Duodenal mucosa (tissue), 2 donors: ENCODE data around the gene DHX9.

Experiments
- H3K27ac ChIP-seq: one replicate; pipeline ENCODE4 v1.7.0; 2013; ENCODE audit warnings: low read depth, low read length
- H3K27me3 ChIP-seq, 2 donors: one replicate each; pipeline ENCODE4 v1.7.0; 2013; ENCODE audit warnings: low read length in 2 of 2, control low read depth in 1 of 2; ENCODE audit not compliant: insufficient read depth in 2 of 2, control insufficient read depth in 1 of 2
- H3K36me3 ChIP-seq, 2 donors: one replicate each; pipeline ENCODE4 v1.7.0; 2013; ENCODE audit warnings: low read length in 2 of 2, control low read depth in 1 of 2; ENCODE audit not compliant: insufficient read depth in 2 of 2, control insufficient read depth in 1 of 2
- H3K4me1 ChIP-seq, 2 donors: one replicate each; pipeline ENCODE4 v1.7.0; 2013; ENCODE audit warnings: low read length in 2 of 2, control low read depth in 1 of 2; ENCODE audit not compliant: insufficient read depth in 2 of 2, control insufficient read depth in 1 of 2
- H3K4me3 ChIP-seq, 2 donors: one replicate each; pipeline ENCODE4 v1.7.0; 2013; ENCODE audit warnings: low read length in 2 of 2, low read depth in 1 of 2
- H3K9ac ChIP-seq, 2 donors: one replicate each; pipeline ENCODE4 v1.7.0; 2013; ENCODE audit warnings: low read length in 2 of 2, low read depth in 1 of 2
- H3K9me3 ChIP-seq, 2 donors: one replicate each; pipeline ENCODE4 v1.7.0; 2013; ENCODE audit warnings: low read length in 2 of 2, control low read depth in 1 of 2; ENCODE audit not compliant: control insufficient read depth in 1 of 2

Gene DHX9

DNA sequence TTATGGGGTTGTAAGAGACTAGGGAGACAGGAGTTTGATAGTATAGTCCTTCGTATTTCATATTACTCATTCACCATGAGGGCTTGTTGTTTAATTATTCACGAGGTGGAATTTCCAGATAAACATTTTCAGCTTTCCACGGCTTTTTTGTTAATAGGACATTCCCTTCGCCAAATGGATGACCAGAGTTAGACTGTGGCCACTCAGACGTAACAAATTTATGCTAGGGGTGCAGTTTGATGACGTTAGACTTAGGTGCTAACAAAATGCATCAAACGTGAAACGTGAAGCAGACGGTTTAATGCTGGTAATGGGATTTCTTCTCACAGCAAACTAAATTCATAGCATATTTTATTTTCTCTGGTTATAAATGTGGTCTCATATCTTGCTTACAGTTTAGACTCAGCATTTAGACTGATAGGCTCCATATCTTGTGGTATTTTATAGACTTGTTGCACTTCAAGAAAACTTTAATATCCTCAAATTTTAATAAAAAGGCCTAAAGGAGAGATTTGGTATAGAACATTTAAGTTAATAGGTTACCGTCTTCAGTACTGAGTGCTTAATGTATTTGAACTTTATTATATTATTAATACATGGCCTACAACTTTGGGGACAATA is 2.3 kb downstream of the DHX9 start:
- no peaks in the 10 kb centered on the region for H3K27me3 ChIP-seq
- H3K9me3 ChIP-seq: no peaks in the 10 kb centered on the region
- H3K27ac ChIP-seq: no peak overlapping the region
- H3K36me3 ChIP-seq: peaks cover 0 to 28% of the 10 kb centered on the region in 2 donors
- H3K4me1 ChIP-seq: peaks cover 25 to 30% of the 10 kb centered on the region in 2 donors
- peak overlapping the region in 1 of 2 donors; percentile 11 for H3K9ac ChIP-seq
- H3K4me3 ChIP-seq: peak overlapping the region; percentile 51 to 88

DNA sequence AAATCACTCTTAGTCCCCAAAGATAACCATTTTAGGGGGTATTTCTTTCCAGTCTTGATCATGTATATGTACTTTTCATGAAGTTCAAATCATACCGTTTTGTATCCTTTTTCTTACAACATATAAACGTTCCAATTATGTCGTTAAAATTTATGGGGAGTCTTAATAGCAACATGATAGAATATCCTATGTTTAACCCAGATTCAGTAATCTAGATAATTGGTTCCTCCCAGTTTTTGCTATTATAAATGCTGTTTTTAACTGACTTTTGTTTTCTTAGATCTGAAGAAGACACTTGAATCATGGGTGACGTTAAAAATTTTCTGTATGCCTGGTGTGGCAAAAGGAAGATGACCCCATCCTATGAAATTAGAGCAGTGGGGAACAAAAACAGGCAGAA is 3.1 kb downstream of the DHX9 start:
- Histone ChIP-seq H3K9me3 (no peaks in the 10 kb centered on the region), H3K9ac (peak overlapping the region in 1 of 2 donors; percentile 11), H3K36me3 (peaks cover 3 to 34% of the 10 kb centered on the region in 2 donors), H3K27ac (no peak overlapping the region), H3K4me3 (no peak overlapping the region), H3K4me1 (peaks cover 25 to 30% of the 10 kb centered on the region in 2 donors), H3K27me3 (no peaks in the 10 kb centered on the region)

DNA sequence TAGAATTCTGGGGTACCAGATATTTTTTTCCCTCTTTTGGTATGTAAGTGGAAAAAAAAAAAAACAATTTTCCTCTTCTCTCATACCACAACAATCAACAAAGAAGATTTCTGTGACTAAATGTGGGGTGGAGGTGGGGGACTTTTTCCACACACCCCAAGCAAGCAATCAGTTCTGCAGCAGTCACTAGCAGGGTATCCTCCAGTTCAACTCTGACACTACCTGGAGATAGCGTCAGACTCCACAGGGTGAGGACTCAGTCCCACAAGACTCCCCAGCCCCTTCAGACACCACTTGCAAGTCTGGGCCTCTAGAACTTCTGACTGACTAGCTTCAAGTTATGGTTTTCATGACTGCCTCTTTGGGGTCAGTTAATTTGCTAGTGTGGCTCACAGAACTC is 6.2 kb downstream of the DHX9 start:
- Histone ChIP-seq H3K27me3 (no peaks in the 10 kb centered on the region), H3K9ac (no peak overlapping the region), H3K27ac (no peak overlapping the region), H3K4me3 (no peak overlapping the region), H3K9me3 (no peaks in the 10 kb centered on the region), H3K36me3 (peaks cover 16 to 60% of the 10 kb centered on the region in 2 donors), H3K4me1 (peaks cover 21 to 25% of the 10 kb centered on the region in 2 donors)

DNA sequence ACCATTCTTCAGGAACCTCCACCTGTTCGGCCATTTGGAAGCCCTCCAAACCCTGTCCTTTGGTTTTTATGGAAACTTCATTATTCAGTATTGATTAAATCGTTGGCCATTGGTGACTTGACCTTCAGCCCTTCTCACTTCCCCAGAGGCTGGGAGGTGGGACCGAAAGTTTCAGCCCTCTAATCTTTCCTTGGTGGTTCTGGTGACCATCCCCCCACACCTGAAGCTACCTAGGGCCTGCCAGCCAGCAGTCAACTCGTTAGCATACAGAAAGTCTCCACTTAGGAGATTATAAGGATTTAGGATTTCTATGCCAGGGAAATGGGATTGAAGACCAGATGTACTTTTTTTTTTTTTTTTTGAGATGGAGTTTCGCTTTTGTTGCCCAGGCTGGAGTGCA is 6.7 kb downstream of the DHX9 start:
- Histone ChIP-seq H3K27me3 (no peaks in the 10 kb centered on the region), H3K27ac (no peak overlapping the region), H3K9me3 (no peaks in the 10 kb centered on the region), H3K36me3 (peaks cover 18 to 64% of the 10 kb centered on the region in 2 donors), H3K4me3 (no peak overlapping the region), H3K4me1 (peaks cover 16 to 20% of the 10 kb centered on the region in 2 donors), H3K9ac (no peak overlapping the region)

DNA sequence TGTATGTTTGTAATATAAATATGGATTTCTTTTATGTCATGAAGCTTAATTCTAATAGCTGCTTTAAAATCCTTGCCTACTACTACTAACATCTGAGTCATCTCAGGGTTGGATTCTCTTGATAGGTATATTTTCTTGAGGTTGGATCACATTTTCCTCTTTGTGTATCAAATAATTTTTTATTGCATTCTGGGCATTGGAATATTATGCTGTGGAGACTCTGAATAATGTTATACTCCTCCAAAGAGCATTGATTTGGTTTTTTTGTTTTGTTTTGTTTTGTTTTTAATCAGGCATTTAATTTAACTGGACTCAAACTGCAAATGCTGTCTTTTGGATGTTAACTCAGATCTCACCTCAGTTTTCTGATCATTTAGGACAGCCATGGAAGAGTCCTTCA is 8.0 kb downstream of the DHX9 start:
- Histone ChIP-seq H3K9ac (no peak overlapping the region), H3K4me3 (no peak overlapping the region), H3K4me1 (peaks cover 7 to 8% of the 10 kb centered on the region in 2 donors), H3K27ac (no peak overlapping the region), H3K27me3 (no peaks in the 10 kb centered on the region), H3K9me3 (no peaks in the 10 kb centered on the region), H3K36me3 (peaks cover 24 to 76% of the 10 kb centered on the region in 2 donors)

DNA sequence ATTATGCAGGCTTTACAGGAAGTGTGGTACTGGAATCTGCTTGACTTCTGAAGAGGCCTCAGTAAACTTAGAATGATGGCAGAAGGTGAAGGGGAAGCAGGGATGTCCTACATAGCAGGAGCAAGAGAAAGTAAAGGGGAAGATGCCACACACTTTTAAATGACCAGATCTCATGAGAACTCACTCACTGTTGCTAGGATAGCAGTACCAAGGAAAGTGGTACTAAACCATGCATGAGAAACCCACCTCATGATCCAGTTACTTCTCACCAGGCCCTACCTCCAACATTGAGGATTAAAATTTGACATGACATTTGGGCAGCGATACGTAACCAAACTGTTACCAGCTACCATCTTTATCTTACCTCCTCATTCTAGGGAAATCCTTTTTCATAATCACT is 9.6 kb downstream of the DHX9 start:
- no peaks in the 10 kb centered on the region for H3K27me3 ChIP-seq
- no peaks in the 10 kb centered on the region for H3K9me3 ChIP-seq
- no peaks in the 10 kb centered on the region for H3K4me1 ChIP-seq
- H3K36me3 ChIP-seq: peaks cover 31 to 84% of the 10 kb centered on the region in 2 donors
- no peak overlapping the region for H3K27ac ChIP-seq
- no peak overlapping the region for H3K4me3 ChIP-seq
- H3K9ac ChIP-seq: no peak overlapping the region

DNA sequence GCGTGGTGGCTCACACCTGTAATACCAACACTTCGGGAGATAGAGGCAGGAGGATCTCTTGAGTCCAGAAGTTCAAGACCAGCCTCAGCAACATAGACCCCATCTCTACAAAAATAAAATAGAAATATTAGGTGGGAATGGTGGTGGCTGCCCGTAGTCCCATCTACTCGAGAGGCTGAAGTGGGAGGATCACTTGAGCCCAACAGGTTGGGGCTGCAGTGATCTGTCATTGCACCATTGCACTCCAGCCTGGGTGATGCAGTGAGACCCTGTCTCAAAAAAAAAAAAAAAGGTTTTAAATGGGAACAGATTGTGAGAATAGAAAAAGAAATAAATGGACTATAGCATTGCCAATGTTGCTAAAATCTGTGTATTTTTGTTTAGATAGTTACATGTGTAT is 11.2 kb downstream of the DHX9 start:
- no peaks in the 10 kb centered on the region for H3K4me1 ChIP-seq
- no peaks in the 10 kb centered on the region for H3K9me3 ChIP-seq
- H3K27ac ChIP-seq: no peak overlapping the region
- no peaks in the 10 kb centered on the region for H3K27me3 ChIP-seq
- H3K4me3 ChIP-seq: no peak overlapping the region
- no peak overlapping the region for H3K9ac ChIP-seq
- peaks cover 44 to 90% of the 10 kb centered on the region in 2 donors for H3K36me3 ChIP-seq

DNA sequence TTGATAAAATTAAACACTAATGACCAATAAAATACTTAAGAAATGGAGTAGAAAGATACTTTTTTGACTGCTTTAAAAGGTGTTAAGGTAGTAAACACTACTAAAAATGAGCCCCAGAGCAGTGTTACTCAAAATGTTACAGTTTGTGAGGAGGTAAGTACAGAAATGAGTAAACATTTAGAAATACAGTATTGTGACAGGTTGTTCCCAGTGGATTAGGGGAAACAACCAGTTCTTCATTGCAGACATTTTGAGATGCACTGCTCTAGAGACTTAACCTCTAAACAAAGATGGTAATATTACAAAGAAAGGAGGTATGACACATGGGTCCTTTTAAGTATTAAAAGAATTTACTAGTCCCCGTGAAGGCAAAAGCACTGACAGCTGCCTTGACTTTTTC is 12.7 kb downstream of the DHX9 start:
- Histone ChIP-seq H3K4me3 (no peak overlapping the region), H3K4me1 (no peaks in the 10 kb centered on the region), H3K27me3 (no peaks in the 10 kb centered on the region), H3K9me3 (no peaks in the 10 kb centered on the region), H3K9ac (no peak overlapping the region), H3K36me3 (peaks cover 53 to 93% of the 10 kb centered on the region in 2 donors), H3K27ac (no peak overlapping the region)

DNA sequence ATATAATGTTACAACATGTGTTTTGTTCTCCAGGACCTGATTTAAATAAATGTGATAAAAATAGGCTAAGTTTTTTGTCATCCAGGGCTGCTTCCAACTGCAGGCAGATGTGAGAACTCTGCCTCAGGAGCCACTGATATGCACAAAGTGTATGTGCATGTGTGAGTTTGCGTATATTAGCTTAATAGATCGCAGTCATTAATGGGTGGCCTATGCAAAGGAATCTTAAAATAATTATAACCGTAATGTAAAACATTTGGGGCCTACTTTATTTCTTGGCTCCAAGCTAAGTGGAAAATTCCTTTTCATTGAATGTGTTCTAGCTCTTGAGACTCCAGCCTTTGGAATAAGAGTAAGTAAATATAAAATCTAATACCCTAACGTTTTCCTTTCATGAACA is 16.8 kb downstream of the DHX9 start:
- no peak overlapping the region for H3K4me3 ChIP-seq
- H3K36me3 ChIP-seq: peaks cover 69 to 99% of the 10 kb centered on the region in 2 donors
- no peak overlapping the region for H3K9ac ChIP-seq
- no peaks in the 10 kb centered on the region for H3K27me3 ChIP-seq
- no peaks in the 10 kb centered on the region for H3K4me1 ChIP-seq
- no peaks in the 10 kb centered on the region for H3K9me3 ChIP-seq
- H3K27ac ChIP-seq: no peak overlapping the region

DNA sequence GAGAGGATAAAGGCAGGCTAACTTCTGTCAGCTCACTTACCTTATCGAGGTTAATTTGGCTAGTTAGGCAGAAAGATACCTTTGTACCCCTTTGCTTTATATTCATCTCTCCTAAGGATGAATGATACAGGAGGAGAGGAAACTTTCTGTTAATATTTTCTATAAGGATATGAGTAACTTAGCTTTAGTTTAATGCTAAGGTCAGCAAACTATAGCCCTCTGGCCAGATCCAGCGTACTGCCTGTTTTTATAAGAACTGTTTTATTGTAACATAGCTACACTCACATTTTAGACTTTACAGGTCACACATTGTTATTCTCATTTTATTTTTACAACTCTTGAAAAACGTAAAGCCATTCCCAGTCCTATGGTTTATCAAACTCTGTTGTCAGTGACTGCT is 18.1 kb downstream of the DHX9 start:
- no peaks in the 10 kb centered on the region for H3K4me1 ChIP-seq
- no peaks in the 10 kb centered on the region for H3K27me3 ChIP-seq
- peaks cover 74 to 98% of the 10 kb centered on the region in 2 donors for H3K36me3 ChIP-seq
- no peak overlapping the region for H3K4me3 ChIP-seq
- H3K9me3 ChIP-seq: no peaks in the 10 kb centered on the region
- no peak overlapping the region for H3K9ac ChIP-seq
- no peak overlapping the region for H3K27ac ChIP-seq
